ENCODE measurements around the gene SMARCC1.

The SMARCC1 gene

GRCh38 chr3:47581835-47582234 lies 199.9 kb downstream of the SMARCC1 start:
- no peak for DNase-seq

GRCh38 chr3:47581422-47581821 lies 200.3 kb downstream of the SMARCC1 start:
- DNase-seq: no peak

- DNase-seq: no peak
Measured at GRCh38 chr3:47580481-47580880, 201.2 kb downstream of the SMARCC1 start.

- DNase-seq: no peak
Measured at GRCh38 chr3:47579875-47580274, 201.8 kb downstream of the SMARCC1 start.

GRCh38 chr3:47578691-47579632 lies 202.7 kb downstream of the SMARCC1 start, which contains the start of gene CSPG5:
Gene CSPG5, minus strand, starts transcription at chr3:47578865. Its CDS starts 172 bp downstream, at chr3:47578693.
- DNase-seq: no peak

GRCh38 chr3:47578119-47578632 lies 203.5 kb downstream of the SMARCC1 start:
- peak; percentile 18 for DNase-seq

- DNase-seq: no peak
Measured at GRCh38 chr3:47577583-47578118, 204.0 kb downstream of the SMARCC1 start.

GRCh38 chr3:47573190-47574172 lies 208.2 kb downstream of the SMARCC1 start:
- no peak for DNase-seq

GRCh38 chr3:47571391-47572175 lies 210.1 kb downstream of the SMARCC1 start:
- no peak for DNase-seq

- DNase-seq: no peak
Measured at GRCh38 chr3:47568901-47569300, 212.8 kb downstream of the SMARCC1 start.

- DNase-seq: no peak
Measured at GRCh38 chr3:47567149-47567548, 214.5 kb downstream of the SMARCC1 start.

- DNase-seq: no peak
Measured at GRCh38 chr3:47566667-47567066, 215.0 kb downstream of the SMARCC1 start.

GRCh38 chr3:47565734-47566550 lies 215.8 kb downstream of the SMARCC1 start:
- no peak for DNase-seq

GRCh38 chr3:47556351-47556750 lies 225.3 kb downstream of the SMARCC1 start:
- no peak for DNase-seq

GRCh38 chr3:47554335-47554734 lies 227.4 kb downstream of the SMARCC1 start:
- DNase-seq: no peak

- no peak for DNase-seq
Measured at GRCh38 chr3:47553407-47553806, 228.3 kb downstream of the SMARCC1 start.

GRCh38 chr3:47542471-47543173 lies 239.1 kb downstream of the SMARCC1 start:
- no peak for DNase-seq

GRCh38 chr3:47541583-47542108 lies 240.0 kb downstream of the SMARCC1 start:
- DNase-seq: no peak

- DNase-seq: no peak
Measured at GRCh38 chr3:47540281-47540680, 241.4 kb downstream of the SMARCC1 start.

- DNase-seq: no peak
Measured at GRCh38 chr3:47536967-47537366, 244.7 kb downstream of the SMARCC1 start.

All from NCI-H226 (cell line).